AG10803 (cell line): ENCODE measurements around the gene LPGAT1.
A peak's percentile ranks its signal among the peaks of the same experiment; 100 is the strongest.

Source experiments
- DNase-seq: peaks from one replicate; pipeline ENCODE4 v3.0.0; 2010; ENCODE audit warnings: low read depth
- H3K4me3 ChIP-seq: 2 replicates; pipeline ENCODE4 v1.5.1; 2011; ENCODE audit warnings: mild to moderate bottlenecking, low read length, control low read depth
- CTCF ChIP-seq: conservative IDR thresholded peaks from 2 replicates; pipeline ENCODE4 v1.5.1; 2011; ENCODE audit warnings: mild to moderate bottlenecking, low read length, control low read depth, inconsistent platforms

Gene LPGAT1

GRCh38 chr1:211705467-211706091 lies 125.0 kb downstream of the LPGAT1 start:
- no peak for TF ChIP-seq CTCF
- peak; percentile 16 for DNase-seq
- no peak overlapping the region for H3K4me3 ChIP-seq

- DNase-seq = no peak
- H3K4me3 ChIP-seq = no peak overlapping the region
- TF ChIP-seq CTCF = no peak
Observed at GRCh38 chr1:211704543-211704942, 126.0 kb downstream of the LPGAT1 start.

GRCh38 chr1:211703812-211704537 lies 126.6 kb downstream of the LPGAT1 start:
- no peak for TF ChIP-seq CTCF
- DNase-seq = no peak
- H3K4me3 ChIP-seq = no peak overlapping the region

DNA sequence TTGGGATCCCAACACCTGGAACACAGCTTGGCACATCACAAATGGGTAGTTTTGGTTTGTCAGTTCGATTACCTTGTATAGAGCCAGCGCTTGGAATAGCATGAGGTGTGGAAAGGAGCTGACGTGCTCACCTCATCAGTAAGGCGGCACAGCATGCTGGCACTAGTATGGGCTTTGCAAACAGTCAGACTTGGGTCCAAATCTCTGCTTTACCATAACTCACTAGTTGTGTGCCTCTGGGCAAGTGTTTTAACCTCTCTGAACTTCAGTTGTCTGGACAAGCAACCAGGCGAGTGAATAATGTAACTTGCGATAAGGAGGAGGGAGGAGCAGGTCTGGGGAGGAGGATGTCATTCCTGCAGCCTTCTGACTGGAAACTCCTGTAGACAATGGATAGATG lies 128.8 kb downstream of the LPGAT1 start:
- no peak for DNase-seq
- TF ChIP-seq CTCF = no peak
- no peak overlapping the region for H3K4me3 ChIP-seq

GRCh38 chr1:211699059-211699458 lies 131.5 kb downstream of the LPGAT1 start:
- no peak for TF ChIP-seq CTCF
- no peak for DNase-seq
- no peak overlapping the region for H3K4me3 ChIP-seq

DNA sequence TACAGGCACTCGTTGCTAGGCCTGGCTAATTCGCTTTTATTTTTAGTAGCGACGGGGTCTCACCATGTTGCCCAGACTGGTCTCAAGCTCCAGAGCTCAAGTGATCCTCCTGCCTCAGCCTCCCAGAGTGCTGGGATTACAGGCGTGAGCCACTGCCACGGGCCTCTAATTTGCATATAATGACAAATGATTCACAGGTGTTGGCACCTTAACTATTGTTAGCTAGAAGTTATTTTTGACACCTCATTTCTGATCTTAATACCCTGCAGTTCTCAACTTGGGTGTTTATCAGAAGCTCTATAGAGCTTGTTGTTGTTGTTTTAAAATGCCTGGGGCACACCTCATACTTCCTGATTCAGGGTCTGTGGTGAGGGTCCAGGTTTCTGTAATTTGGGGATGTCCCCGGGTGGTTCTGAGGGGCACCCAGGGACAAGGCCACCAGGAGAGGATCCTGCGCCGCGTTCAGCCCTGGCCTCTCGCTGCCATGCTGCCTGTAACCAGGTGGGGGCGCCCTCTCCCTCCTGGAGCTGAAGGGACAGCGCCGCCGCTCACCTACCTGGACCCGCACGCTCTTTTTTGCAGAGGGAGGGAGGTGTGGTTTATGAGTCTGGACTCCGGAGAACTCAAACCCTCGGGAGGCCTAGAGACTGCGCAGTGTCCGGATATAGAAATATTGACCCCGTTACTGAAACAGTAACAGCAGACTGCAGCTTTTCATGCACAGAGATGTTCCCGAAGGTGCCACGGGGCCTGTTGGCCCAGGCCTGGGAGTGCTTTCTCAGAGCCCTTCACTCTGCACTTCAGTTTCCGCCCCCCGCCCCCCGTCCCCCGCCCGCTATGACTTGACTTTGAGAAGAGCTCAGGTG lies 132.2 kb downstream of the LPGAT1 start:
- peak; percentile 11 for DNase-seq
- H3K4me3 ChIP-seq = no peak overlapping the region

More for the DNA sequence above, 132.2 kb downstream of the LPGAT1 start:
- TF ChIP-seq CTCF = peak; percentile 67
